CD4-positive, alpha-beta T cell treated with Interleukin-1 beta for 1 hour (primary cell): ENCODE results near the gene DKK2.
"Not testable (repeated sequence)": the region's sequence is repeated elsewhere in the genome, so short reads cannot be mapped to it uniquely, and the experiment has no call there.

Experiments used
- DNase-seq, 2 donors: peaks; one replicate each; pipeline ENCODE4 v3.0.0-alpha.2; 2020 to 2022

The DKK2 gene

GRCh38 chr4:107011312-107011711 is 24.8 kb downstream of the DKK2 start:
- DNase-seq = no peak

- DNase-seq = no peak
Observed at GRCh38 chr4:107009196-107009968, 26.7 kb downstream of the DKK2 start.

GRCh38 chr4:107008115-107008514 is 28.0 kb downstream of the DKK2 start:
- DNase-seq = no peak

DNA sequence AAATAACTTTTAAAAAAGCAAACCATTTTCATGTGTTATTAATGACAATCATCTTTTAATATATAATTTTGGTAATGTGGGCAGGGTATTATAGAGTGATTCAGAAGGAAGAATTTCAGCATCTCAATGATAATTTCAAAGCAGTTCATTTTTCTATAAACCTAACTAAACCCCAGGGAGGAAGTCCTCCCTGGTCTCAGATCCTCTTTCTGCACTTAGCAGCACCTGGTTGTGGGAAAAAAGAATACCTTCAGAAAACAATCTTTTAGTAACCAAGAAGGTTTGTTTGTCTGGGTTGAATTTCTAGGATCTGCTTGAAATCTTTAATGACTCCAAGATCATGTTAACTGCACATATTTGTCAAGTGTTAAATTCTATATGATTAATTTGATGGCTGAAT is 29.9 kb downstream of the DKK2 start:
- DNase-seq = no peak

DNA sequence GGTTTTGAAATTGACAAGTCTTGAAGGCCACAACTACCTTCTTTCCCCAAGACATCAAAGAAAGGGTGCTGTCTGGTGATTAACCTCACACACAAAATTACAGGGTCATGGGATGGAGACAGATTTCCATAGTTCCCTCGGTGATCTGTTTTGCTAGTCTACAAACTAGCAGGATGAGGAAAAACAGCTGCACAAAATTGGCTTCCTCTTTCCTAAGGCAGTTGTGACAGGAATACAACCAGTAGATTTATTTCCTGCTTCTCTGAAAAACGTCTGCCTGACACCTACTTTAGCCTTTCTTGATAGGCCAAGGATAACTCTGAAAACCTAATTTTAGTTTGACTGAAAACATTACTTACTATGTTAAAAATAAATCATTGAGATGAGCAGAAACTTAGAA is 39.6 kb downstream of the DKK2 start:
- no peak for DNase-seq

DNA sequence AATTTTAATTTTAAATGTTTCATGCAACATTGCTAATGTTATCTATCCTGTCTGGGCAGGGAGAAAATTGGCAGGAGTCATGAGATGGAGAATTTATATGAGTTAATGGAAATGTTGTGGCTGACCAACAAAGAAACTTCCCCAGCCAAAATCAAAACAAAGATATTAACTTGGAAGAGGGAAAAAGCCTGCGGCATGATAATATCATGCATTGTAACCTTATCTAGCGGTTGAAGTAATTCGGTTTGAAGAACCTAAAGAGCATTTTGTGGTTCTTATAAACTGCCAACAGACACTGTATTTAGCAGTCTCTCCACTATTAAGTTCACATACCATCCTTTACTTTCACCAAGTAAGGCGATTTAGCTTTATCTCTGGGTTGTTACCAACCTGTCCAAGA is 42.3 kb downstream of the DKK2 start:
- no peak for DNase-seq

DNA sequence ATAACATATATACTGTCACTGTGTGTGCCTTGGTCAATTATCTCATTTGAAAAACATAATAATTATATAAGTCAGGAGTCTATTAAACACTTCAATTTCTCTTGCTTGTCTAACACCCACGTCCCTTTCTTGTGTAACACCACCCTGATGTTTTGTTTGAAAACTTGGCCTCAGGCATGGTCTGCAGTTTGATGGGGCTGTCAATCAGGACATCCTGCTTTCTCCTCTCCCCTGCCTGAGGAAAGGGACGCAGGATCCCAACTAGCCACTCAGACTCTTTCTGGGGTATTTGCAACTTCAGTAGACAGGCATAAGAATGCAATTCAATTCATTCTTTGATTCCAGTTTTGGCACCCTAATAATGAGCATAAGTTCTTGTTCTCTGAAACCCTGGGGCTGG is 48.8 kb downstream of the DKK2 start:
- no peak for DNase-seq

DNA sequence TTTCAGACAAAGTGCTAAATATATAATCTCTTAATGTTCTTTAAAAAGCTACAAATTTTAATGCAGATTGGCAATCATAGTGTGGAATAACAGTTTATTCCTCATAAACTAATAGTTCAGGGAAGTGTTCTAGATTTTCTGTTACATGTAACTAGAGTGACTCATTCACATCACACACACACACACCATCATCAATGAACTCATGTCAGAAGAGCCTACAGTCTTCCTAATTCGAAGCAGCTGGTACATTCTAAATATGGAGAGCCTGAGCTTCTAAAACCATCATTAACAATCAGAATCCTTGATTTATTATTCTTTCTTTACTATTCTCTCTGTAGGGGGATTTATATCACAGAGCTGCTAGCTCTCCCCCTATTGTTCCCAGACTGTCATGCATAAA is 49.6 kb downstream of the DKK2 start:
- no peak for DNase-seq

GRCh38 chr4:106985830-106986229 is 50.3 kb downstream of the DKK2 start:
- no peak for DNase-seq

GRCh38 chr4:106982711-106983211 is 53.4 kb downstream of the DKK2 start:
- no peak for DNase-seq

- no peak for DNase-seq
Observed at GRCh38 chr4:106981431-106981830, 54.7 kb downstream of the DKK2 start.

GRCh38 chr4:106979476-106979875 is 56.6 kb downstream of the DKK2 start:
- no peak for DNase-seq

DNA sequence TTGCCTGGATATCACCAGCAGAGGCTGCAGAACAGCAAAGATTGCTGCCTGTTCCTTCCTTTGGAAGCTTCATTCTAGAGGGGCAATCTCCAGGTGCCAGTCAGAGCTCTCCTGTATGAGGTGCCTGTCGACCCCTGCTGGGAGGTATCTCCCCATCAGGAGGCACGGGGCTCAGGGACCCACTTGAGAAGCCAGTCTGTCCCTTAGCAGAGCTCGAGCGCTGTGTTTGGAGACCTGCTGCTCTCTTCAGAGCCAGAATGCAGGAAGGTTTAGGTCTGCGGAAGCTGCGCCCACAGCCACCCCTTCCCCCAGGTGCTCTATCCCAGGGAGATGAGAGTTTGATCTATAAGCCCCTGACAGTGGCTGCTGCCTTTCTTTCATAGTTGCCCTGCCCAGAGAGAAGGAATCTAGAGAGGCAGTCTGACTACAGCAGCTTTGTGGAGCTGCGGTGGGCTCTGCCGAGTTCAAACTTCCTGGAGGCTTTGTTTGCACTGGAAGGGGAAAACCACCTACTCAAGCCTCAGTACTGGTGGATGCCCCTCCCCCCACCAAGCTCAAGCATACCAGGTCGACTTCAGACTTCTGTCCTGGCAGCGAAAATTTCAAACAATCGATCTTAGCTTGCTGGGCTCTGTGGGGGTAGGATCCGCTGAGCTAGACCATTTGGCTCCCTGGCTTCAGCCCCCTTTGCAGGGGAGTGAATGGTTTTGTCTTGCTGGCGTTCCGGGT is 57.9 kb downstream of the DKK2 start:
- DNase-seq = no peak

DNA sequence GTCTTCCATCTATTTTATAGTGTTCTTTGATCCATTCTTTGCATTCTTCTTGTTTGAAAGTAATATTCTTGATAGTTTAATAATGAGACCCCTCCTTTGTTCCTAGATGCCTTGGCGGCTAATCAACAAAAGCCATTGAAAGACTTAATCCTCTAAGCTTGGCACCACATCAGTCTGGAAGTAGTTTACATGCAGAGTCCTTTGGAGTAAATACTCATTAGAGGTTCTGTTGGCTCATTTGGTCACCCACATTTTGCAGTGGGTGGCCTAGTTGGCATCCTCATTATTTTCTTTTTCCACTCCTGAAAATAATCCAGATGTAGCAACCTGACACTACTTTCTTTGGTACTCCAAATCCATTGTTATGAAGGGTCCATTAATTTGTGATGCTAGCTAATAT is 64.5 kb downstream of the DKK2 start:
- DNase-seq = no peak

DNA sequence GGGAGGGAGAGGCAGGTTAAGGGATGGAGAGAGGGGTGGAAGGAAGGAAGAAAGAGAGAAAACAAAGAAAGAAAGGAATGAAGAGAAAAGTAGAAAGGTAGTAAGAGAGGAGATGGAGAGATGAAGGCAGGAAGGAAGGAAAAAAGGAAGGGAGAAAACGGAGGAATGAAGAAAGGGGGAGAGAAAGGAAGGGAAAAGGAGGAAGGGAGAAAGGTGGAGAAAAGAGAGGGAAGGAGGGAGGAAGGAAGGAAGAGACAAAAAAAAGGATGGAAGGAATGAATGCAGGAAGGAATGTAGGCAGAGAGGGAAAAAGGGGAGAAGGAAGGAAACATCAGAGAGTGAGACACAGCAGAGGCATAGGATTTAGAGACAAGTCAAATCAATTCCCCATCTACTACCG is 68.2 kb downstream of the DKK2 start:
- DNase-seq = no peak

DNA sequence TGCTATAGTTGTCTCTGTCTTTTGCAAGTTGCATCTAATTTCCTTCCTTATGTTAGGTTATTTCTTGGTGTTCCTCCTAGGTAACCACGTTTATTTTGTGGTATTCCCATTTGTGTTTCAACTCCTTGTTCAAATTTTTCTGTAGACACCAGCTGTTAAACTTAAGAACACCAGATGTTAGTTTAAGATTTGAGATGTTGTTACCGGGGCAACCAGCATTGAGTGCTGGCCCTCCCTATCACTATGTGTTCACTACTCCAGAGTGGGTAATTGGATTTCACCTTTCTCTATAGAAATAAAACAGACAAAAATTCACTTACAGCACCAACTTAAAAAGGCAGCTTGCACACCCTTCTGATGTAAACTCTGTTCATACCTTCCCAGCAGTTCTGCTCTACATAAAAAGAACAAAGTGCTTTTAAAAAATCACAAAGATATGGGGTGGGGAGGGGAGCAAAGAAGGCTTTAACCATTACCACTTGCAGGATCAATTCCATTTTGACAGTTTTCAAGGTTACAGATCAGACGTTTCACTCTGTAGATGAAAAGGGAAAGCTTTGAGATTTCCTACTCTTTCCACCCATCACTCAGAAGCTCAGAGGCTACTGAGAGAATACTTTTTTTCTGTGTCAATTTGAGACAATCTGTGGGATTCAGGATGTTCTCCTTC is 82.9 kb downstream of the DKK2 start:
- no peak for DNase-seq

DNA sequence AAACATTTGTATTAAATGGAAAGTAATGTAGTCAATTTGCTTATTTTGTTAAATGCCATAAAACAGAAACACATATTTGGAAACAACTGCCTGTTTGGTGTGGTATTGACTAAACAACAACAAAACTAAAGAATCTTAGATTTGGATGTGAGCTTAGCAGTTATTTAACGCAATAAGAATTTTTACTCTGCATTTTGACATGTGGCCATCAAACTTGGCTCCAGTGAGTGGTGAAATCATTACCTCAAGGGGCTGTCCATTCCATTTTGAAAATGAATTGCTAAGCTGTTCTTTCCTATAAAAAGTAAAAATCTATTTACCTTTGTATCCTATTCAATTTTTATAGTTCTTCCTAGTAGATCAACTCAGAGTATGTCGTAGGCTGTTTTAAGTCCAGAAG is 84.2 kb downstream of the DKK2 start:
- no peak for DNase-seq

GRCh38 chr4:106941841-106942240 is 94.3 kb downstream of the DKK2 start:
- no peak for DNase-seq

DNA sequence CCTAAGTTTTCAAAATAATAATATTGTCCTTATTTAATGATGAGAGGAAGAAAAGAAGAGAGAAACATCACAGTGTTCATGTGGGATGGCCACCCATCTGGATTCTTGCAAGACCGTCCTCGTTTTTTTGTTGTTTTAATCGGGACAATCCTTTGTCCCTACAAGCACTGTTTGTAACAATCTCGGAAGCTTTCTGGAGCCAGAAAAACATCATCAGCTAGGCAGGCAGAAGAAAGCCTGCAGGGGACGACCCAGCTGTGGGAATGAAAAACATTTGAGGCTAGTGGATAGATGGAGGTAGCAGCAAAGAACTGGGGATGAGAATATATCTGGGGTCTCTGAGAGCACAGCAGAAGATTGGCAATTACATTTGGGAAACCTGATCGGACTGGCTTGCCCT is 105.6 kb downstream of the DKK2 start:
- DNase-seq = no peak

- DNase-seq = no peak
Observed at GRCh38 chr4:106929248-106929647, 106.9 kb downstream of the DKK2 start.

GRCh38 chr4:106914223-106914622 is 121.9 kb downstream of the DKK2 start:
- no peak for DNase-seq

GRCh38 chr4:106909486-106910188 is 126.5 kb downstream of the DKK2 start:
- no peak for DNase-seq

DNA sequence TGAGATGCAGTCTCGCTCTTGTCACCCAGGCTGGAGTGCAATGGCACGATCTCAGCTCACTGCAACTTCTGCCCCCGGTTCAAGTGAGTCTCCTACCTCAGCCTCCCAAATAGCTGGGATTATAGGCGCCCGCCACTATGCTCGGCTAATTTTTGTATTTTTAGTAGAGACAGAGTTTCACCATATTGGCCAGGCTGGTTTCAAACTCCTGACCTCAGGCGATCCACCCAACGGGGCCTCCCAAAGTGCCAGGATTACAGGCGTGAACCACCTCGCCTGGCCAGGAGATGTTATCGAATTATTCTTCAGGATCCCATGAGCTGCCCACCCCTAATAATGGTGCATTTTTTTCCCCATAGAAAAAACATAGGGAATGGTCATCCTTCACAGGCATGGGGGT is 128.1 kb downstream of the DKK2 start:
- not testable (repeated sequence) for DNase-seq
